Measurements from ENCODE around the gene MEX3A. TPM values are rescaled to one million over a fixed set of nuclear protein-coding genes. Genes with fewer than 3 reads are reported as not detected.

Gene MEX3A
- total RNA-seq, 1 experiment from 2014 or later, result 6.1 TPM

GRCh38 chr1:156130578-156130942, 48.3 kb upstream of the MEX3A start:
- Histone ChIP-seq H3K27me3 (ENCODE audit: insufficient read depth, low read length) (no peaks in the 10 kb centered on the region), H3K9ac (ENCODE audit: low read length) (peak overlapping the region; percentile 75), H3K27ac (ENCODE audit: low read depth, low read length) (peak overlapping the region; percentile 95), H3K9me3 (ENCODE audit: control insufficient read depth in 1 of 2, insufficient read depth in 1 of 2, low read depth in 1 of 2, low read length in 2 of 2) (no peaks in the 10 kb centered on the region), H3K36me3 (ENCODE audit: control insufficient read depth in 1 of 2, insufficient read depth in 2 of 2, low read length in 2 of 2) (peaks cover 37 to 48% of the 10 kb centered on the region in 2 experiments), H2AFZ (ENCODE audit: low read depth, low read length, poor library complexity, severe bottlenecking) (no peak overlapping the region), H3K4me3 (replicated peaks in 1 of 2; ENCODE audit: low read depth in 1 of 2, low read length in 2 of 2) (no peak overlapping the region), H4K20me1 (ENCODE audit: insufficient read depth) (no peaks in the 10 kb centered on the region), H3K79me2 (ENCODE audit: insufficient read depth, low read length) (peaks cover 95% of the 10 kb centered on the region), H3K4me2 (ENCODE audit: low read length) (peak overlapping the region; percentile 90), H3K4me1 (ENCODE audit: control insufficient read depth in 1 of 2, insufficient read depth in 2 of 2, low read length in 2 of 2) (peaks cover 42 to 54% of the 10 kb centered on the region in 2 experiments), H3K9me2 (ENCODE audit: insufficient read depth) (no peaks in the 10 kb centered on the region)
- ChIA-PET POLR2A (interaction anchor here (0.8 to 2.8 kb wide), 9 partner anchors 11 to 95 kb away, joined by 3 to 42 read pairs (median 4); no protein-coding TSS in a partner anchor), CTCF (interaction anchor here (0.8 to 8.4 kb wide), 13 partner anchors 12 to 176 kb away, joined by 3 to 189 read pairs (median 5); partner anchors contain the start of gene RAB25), RAD21 (ENCODE audit: low non-redundant PET in 1 of 2, low total read pairs in 2 of 2, uncharacterized antibody in 2 of 2, unreplicated experiment in 2 of 2) (interaction anchor here (0.8 to 4.7 kb wide), 12 partner anchors 11 to 192 kb away, joined by 3 to 43 read pairs (median 6); no protein-coding TSS in a partner anchor)
- ATAC-seq, result no peak
- BruUV-seq (replicated peaks), result no TSS peak
- TF ChIP-seq ELF1 (IDR thresholded peaks at IDR 0.05; ENCODE audit: borderline replicate concordance, low read depth), result no peak
- no peak for TF ChIP-seq SRF (IDR thresholded peaks at IDR 0.05; ENCODE audit: low read depth)
- TF ChIP-seq SIN3A (IDR thresholded peaks at IDR 0.05; ENCODE audit: low read depth), result no peak
- no peak for TF ChIP-seq FOSL1 (IDR thresholded peaks at IDR 0.05; ENCODE audit: low read depth)
- no peak for DNase-seq (ENCODE audit: low read depth, low spot score)
- intact Hi-C loops (cut with micrococcal nuclease), result loop anchor here (1.0 to 5.0 kb wide), 4 partner anchors 30 to 193 kb away; no protein-coding TSS in a partner anchor

- intact Hi-C loops (cut with micrococcal nuclease), result loop anchor here (1.0 to 5.0 kb wide), 4 partner anchors 30 to 193 kb away; no protein-coding TSS in a partner anchor
- Histone ChIP-seq H3K4me1 (ENCODE audit: control insufficient read depth in 1 of 2, insufficient read depth in 2 of 2, low read length in 2 of 2) (peaks cover 43 to 60% of the 10 kb centered on the region in 2 experiments), H3K9me3 (ENCODE audit: control insufficient read depth in 1 of 2, insufficient read depth in 1 of 2, low read depth in 1 of 2, low read length in 2 of 2) (no peaks in the 10 kb centered on the region), H3K4me3 (replicated peaks in 1 of 2; ENCODE audit: low read depth in 1 of 2, low read length in 2 of 2) (peak overlapping the region; percentile 0 to 49), H3K27ac (ENCODE audit: low read depth, low read length) (peak overlapping the region; percentile 95), H3K9me2 (ENCODE audit: insufficient read depth) (no peaks in the 10 kb centered on the region), H3K79me2 (ENCODE audit: insufficient read depth, low read length) (peaks cover 96% of the 10 kb centered on the region), H3K36me3 (ENCODE audit: control insufficient read depth in 1 of 2, insufficient read depth in 2 of 2, low read length in 2 of 2) (peaks cover 31 to 42% of the 10 kb centered on the region in 2 experiments), H2AFZ (ENCODE audit: low read depth, low read length, poor library complexity, severe bottlenecking) (no peak overlapping the region), H4K20me1 (ENCODE audit: insufficient read depth) (no peaks in the 10 kb centered on the region), H3K9ac (ENCODE audit: low read length) (peak overlapping the region; percentile 75), H3K4me2 (ENCODE audit: low read length) (peak overlapping the region; percentile 90), H3K27me3 (ENCODE audit: insufficient read depth, low read length) (no peaks in the 10 kb centered on the region)
- peak; percentile 93 for DNase-seq (ENCODE audit: low read depth, low spot score)
- peak; percentile 65 for ATAC-seq
- peak in 2 of 3 experiments; percentile 89 to 96; a peak in 4 of 6 replicates for TF ChIP-seq CTCF (IDR thresholded peaks at IDR 0.05 in 2 of 3, conservative IDR thresholded peaks at IDR 0.05 in 1 of 3; ENCODE audit: borderline replicate concordance in 1 of 3, insufficient read depth in 1 of 3, low read depth in 2 of 3, low read length in 2 of 3)
- TF ChIP-seq POLR2AphosphoS5 (IDR thresholded peaks at IDR 0.05; ENCODE audit: low read depth, low read length), result peak; percentile 81
- no peak for TF ChIP-seq REST (IDR thresholded peaks at IDR 0.05; ENCODE audit: low read depth)
- CTCF ChIA-PET, result interaction anchor here (0.7 to 8.4 kb wide), 21 partner anchors 11 to 192 kb away, joined by 3 to 189 read pairs (median 4); partner anchors contain the start of genes PMF1 and RAB25
- POLR2A ChIA-PET, result interaction anchor here (0.8 to 2.8 kb wide), 12 partner anchors 10 to 95 kb away, joined by 3 to 42 read pairs (median 4); partner anchors contain the start of gene PMF1
- RAD21 ChIA-PET (ENCODE audit: low non-redundant PET in 1 of 2, low total read pairs in 2 of 2, uncharacterized antibody in 2 of 2, unreplicated experiment in 2 of 2), result interaction anchor here (0.6 to 4.7 kb wide), 13 partner anchors 11 to 191 kb away, joined by 3 to 43 read pairs (median 5); no protein-coding TSS in a partner anchor
- TSS peak; percentile 67 for BruUV-seq (replicated peaks)
Observed at GRCh38 chr1:156129687-156130577, 47.7 kb upstream of the MEX3A start.
